Measurements from ENCODE around the gene KCNQ1.

DNA sequence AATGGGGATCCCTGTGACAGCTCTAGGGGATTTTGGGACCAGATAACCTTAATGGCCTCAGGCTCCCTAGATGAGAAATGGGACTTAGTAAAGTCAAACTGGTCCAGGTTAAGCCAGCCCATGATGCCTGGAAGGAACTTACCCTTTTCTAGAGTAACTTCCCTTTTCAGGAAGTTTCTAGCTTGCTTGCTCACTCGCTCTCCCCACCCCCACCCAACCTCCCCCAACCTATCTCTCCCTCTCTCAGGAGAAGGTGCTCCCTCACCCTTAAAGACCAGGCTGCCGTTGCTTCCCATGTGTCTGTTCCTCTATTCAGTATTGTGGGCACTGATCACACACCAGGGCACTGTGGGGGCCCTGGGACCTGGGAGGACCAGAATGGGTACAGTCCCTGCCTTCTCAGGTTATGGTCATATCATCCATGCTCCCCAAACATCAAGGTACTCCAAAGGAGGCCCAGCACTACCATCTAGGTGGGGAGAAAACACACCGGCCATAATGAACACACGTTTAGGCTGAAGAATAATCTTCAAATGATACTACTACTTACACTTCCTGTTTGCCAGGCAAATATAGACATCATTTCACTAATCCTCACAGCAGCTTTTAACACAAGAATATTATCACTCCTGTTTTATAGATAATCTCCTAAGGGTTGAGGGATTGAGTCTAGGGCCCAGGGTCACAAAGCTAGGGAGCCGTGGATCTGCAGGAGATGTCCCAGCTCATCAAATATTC lies 236.8 kb downstream of the KCNQ1 start:
- TF ChIP-seq, protein P1, sequence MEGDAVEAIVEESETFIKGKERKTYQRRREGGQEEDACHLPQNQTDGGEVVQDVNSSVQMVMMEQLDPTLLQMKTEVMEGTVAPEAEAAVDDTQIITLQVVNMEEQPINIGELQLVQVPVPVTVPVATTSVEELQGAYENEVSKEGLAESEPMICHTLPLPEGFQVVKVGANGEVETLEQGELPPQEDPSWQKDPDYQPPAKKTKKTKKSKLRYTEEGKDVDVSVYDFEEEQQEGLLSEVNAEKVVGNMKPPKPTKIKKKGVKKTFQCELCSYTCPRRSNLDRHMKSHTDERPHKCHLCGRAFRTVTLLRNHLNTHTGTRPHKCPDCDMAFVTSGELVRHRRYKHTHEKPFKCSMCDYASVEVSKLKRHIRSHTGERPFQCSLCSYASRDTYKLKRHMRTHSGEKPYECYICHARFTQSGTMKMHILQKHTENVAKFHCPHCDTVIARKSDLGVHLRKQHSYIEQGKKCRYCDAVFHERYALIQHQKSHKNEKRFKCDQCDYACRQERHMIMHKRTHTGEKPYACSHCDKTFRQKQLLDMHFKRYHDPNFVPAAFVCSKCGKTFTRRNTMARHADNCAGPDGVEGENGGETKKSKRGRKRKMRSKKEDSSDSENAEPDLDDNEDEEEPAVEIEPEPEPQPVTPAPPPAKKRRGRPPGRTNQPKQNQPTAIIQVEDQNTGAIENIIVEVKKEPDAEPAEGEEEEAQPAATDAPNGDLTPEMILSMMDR (IDR thresholded peaks at IDR 0.05; ENCODE audit: insufficient read depth, low read length, poor library complexity, severe bottlenecking) = no peak
- TF ChIP-seq EZH2phosphoT487 (conservative IDR thresholded peaks at IDR 0.05; ENCODE audit: low read length) = no peak
